ENCODE measurements around the gene NDUFA1.
"Not testable (repeated sequence)": the region's sequence is repeated elsewhere in the genome, so short reads cannot be mapped to it uniquely, and the experiment has no call there.

NDUFA1 gene

GRCh38 chrX:119878740-119879139 is 7.1 kb downstream of the NDUFA1 start:
- H3K27ac ChIP-seq (ENCODE audit: low read depth, low read length): no peak overlapping the region
- no peak overlapping the region for H3K4me3 ChIP-seq (ENCODE audit: low read depth in 1 of 5, low read length in 5 of 5)
- peaks cover 0 to 6% (median 0%) of the 10 kb centered on the region in 5 donors for H3K27me3 ChIP-seq (ENCODE audit: control insufficient read depth in 5 of 5, insufficient read depth in 4 of 5, low read length in 5 of 5)
- H3K9me3 ChIP-seq (ENCODE audit: control insufficient read depth in 5 of 5, low read length in 5 of 5): no peaks in the 10 kb centered on the region
- H3K4me1 ChIP-seq (ENCODE audit: control insufficient read depth in 5 of 5, insufficient read depth in 5 of 5, low read length in 5 of 5): no peaks in the 10 kb centered on the region
- peaks cover 0 to 11% (median 5%) of the 10 kb centered on the region in 5 donors for H3K36me3 ChIP-seq (ENCODE audit: control insufficient read depth in 5 of 5, insufficient read depth in 5 of 5, low read length in 5 of 5)
- no peak overlapping the region for H3K9ac ChIP-seq (ENCODE audit: low read length in 5 of 5)

- H3K4me1 ChIP-seq (ENCODE audit: control insufficient read depth in 5 of 5, insufficient read depth in 5 of 5, low read length in 5 of 5): no peaks in the 10 kb centered on the region
- H3K36me3 ChIP-seq (ENCODE audit: control insufficient read depth in 5 of 5, insufficient read depth in 5 of 5, low read length in 5 of 5): peaks cover 0 to 11% (median 5%) of the 10 kb centered on the region in 5 donors
- no peak overlapping the region for H3K27ac ChIP-seq (ENCODE audit: low read depth, low read length)
Observed at GRCh38 chrX:119880076-119880475, 8.4 kb downstream of the NDUFA1 start.

DNA sequence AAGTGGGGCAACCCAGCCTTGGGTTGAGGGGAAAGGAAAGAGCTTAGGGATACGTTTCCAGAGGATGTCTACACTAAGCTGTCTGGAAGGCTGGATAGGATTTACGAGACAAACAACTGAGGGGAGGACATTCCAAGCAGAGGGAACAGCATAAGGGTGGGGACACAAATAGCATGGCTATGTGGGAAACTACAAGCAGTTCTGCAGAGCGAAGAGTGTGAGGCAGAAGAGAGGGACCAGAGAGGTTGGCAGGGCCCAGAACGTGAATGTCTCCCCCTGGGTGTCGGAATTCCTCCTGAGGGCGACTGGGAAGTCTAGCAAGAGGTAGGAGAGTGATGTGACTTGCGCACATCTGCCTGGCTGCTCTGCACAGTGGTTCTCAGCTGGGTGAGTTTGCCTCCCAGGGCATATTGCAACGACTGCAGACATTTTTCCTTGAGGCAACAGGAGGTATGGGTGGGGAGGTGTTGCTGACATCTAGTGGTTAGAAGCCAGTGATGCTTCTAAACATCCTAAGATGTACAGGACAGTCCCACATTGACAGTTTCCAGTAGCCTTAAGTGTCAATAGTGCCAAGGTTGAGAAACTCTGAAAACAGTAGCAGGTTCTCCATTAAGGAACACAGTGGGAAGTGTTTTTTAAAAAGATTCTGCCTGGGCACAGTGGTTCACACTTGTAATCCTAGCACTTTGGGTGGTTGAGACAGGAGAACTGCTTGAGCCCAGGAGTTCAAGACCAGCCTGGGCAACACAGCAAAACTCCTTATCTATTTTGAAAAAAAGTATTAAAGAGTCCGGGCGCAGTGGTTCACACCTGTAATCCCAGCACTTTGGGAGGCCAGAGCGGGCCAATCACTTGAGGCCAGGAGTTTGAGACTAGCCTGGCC is 9.2 kb downstream of the NDUFA1 start:
- Histone ChIP-seq H3K4me1 (ENCODE audit: control insufficient read depth in 5 of 5, insufficient read depth in 5 of 5, low read length in 5 of 5) (no peaks in the 10 kb centered on the region), H3K27me3 (ENCODE audit: control insufficient read depth in 5 of 5, insufficient read depth in 4 of 5, low read length in 5 of 5) (peaks cover 0 to 6% (median 0%) of the 10 kb centered on the region in 5 donors), H3K9ac (ENCODE audit: low read length in 5 of 5) (no peak overlapping the region), H3K9me3 (ENCODE audit: control insufficient read depth in 5 of 5, low read length in 5 of 5) (no peaks in the 10 kb centered on the region), H3K4me3 (ENCODE audit: low read depth in 1 of 5, low read length in 5 of 5) (no peak overlapping the region), H3K27ac (ENCODE audit: low read depth, low read length) (no peak overlapping the region), H3K36me3 (ENCODE audit: control insufficient read depth in 5 of 5, insufficient read depth in 5 of 5, low read length in 5 of 5) (peaks cover 0 to 9% (median 5%) of the 10 kb centered on the region in 5 donors)

More at GRCh38 chrX:119880076-119880475, 8.4 kb downstream of the NDUFA1 start:
- Histone ChIP-seq H3K27me3 (ENCODE audit: control insufficient read depth in 5 of 5, insufficient read depth in 4 of 5, low read length in 5 of 5) (peaks cover 0 to 6% (median 0%) of the 10 kb centered on the region in 5 donors), H3K4me3 (ENCODE audit: low read depth in 1 of 5, low read length in 5 of 5) (no peak overlapping the region), H3K9ac (ENCODE audit: low read length in 5 of 5) (no peak overlapping the region), H3K9me3 (ENCODE audit: control insufficient read depth in 5 of 5, low read length in 5 of 5) (no peaks in the 10 kb centered on the region)

- Histone ChIP-seq H3K9ac (ENCODE audit: low read length in 5 of 5) (peak overlapping the region in 1 of 5 donors; percentile 6), H3K4me3 (ENCODE audit: low read depth in 1 of 5, low read length in 5 of 5) (peak overlapping the region in 4 of 5 donors; percentile 7 to 38 (median 24)), H3K4me1 (ENCODE audit: control insufficient read depth in 5 of 5, insufficient read depth in 5 of 5, low read length in 5 of 5) (peaks cover 0 to 4% (median 0%) of the 10 kb centered on the region in 5 donors), H3K9me3 (ENCODE audit: control insufficient read depth in 5 of 5, low read length in 5 of 5) (no peaks in the 10 kb centered on the region), H3K27ac (ENCODE audit: low read depth, low read length) (no peak overlapping the region), H3K36me3 (ENCODE audit: control insufficient read depth in 5 of 5, insufficient read depth in 5 of 5, low read length in 5 of 5) (no peaks in the 10 kb centered on the region), H3K27me3 (ENCODE audit: control insufficient read depth in 5 of 5, insufficient read depth in 4 of 5, low read length in 5 of 5) (peaks cover 0 to 13% (median 3%) of the 10 kb centered on the region in 5 donors)
Observed at GRCh38 chrX:119885554-119886428, 14.2 kb downstream of the NDUFA1 start.

DNA sequence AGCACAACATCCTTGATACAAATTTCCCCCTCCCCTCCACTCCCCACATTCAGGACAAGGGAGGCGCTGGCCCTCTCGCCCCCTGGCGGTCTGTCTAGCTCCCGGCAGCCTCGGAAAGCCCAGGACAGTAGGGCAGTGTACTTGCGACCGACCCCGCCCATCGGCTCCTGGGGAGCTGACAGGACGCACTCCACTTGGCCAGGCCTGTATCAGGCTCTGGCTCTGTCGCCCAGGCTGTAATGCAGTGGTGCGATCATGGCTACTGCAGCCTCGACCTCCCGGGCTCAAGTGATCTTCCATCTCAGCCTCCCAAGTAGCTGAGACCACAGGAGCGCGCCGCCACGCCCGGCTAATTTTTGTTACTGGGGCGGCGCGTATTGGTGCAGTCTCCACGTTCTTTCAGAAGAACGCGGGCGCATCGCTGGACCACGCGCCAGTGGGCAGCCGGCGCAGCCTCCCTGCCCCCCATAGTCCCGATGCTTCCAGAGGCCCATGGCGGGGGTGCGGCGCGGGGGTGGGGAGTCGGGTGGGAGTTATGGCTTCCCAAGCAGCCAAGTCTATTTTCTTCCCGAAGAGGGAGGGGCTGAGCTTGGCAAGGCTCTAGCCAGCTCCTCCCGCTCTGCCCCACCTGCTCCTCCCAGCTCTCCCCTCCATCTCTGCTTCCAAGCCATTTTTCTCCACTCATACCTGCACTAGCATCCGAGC is 16.2 kb downstream of the NDUFA1 start:
- Histone ChIP-seq H3K4me1 (ENCODE audit: control insufficient read depth in 5 of 5, insufficient read depth in 5 of 5, low read length in 5 of 5) (peaks cover 0 to 4% (median 0%) of the 10 kb centered on the region in 5 donors), H3K9ac (ENCODE audit: low read length in 5 of 5) (peak overlapping the region in 1 of 5 donors; percentile 11), H3K27me3 (ENCODE audit: control insufficient read depth in 5 of 5, insufficient read depth in 4 of 5, low read length in 5 of 5) (peaks cover 0 to 8% (median 3%) of the 10 kb centered on the region in 5 donors), H3K27ac (ENCODE audit: low read depth, low read length) (no peak overlapping the region), H3K4me3 (ENCODE audit: low read depth in 1 of 5, low read length in 5 of 5) (peak overlapping the region in 3 of 5 donors; percentile 24 to 57 (median 34)), H3K36me3 (ENCODE audit: control insufficient read depth in 5 of 5, insufficient read depth in 5 of 5, low read length in 5 of 5) (no peaks in the 10 kb centered on the region), H3K9me3 (ENCODE audit: control insufficient read depth in 5 of 5, low read length in 5 of 5) (no peaks in the 10 kb centered on the region)

DNA sequence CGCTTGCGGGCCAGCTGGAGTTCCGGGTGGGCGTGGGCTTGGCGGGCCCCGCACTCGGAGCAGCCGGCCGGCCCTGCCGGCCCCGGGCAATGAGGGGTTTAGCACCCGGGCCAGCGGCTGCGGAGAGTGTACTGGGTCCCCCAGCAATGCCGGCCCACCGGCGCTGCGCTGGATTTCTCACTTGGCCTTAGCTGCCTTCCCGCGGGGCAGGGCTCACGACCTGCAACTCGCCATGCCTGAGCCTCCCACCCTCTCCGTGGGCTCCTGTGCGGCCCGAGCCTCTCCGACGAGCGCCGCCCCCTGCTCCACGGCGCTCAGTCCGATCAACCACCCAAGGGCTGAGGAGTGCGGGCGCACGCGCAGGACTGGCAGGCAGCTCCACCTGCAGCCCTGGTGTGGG is 19.0 kb downstream of the NDUFA1 start:
- H3K4me1 ChIP-seq (ENCODE audit: control insufficient read depth in 5 of 5, insufficient read depth in 5 of 5, low read length in 5 of 5); H3K9me3 ChIP-seq (ENCODE audit: control insufficient read depth in 5 of 5, low read length in 5 of 5); H3K27me3 ChIP-seq (ENCODE audit: control insufficient read depth in 5 of 5, insufficient read depth in 4 of 5, low read length in 5 of 5); H3K4me3 ChIP-seq (ENCODE audit: low read depth in 1 of 5, low read length in 5 of 5); H3K36me3 ChIP-seq (ENCODE audit: control insufficient read depth in 5 of 5, insufficient read depth in 5 of 5, low read length in 5 of 5); H3K27ac ChIP-seq (ENCODE audit: low read depth, low read length); H3K9ac ChIP-seq (ENCODE audit: low read length in 5 of 5): not testable (repeated sequence)

GRCh38 chrX:119891961-119892692 is 20.5 kb downstream of the NDUFA1 start:
- not testable (repeated sequence) for H3K27ac ChIP-seq (ENCODE audit: low read depth, low read length); H3K36me3 ChIP-seq (ENCODE audit: control insufficient read depth in 5 of 5, insufficient read depth in 5 of 5, low read length in 5 of 5); H3K9me3 ChIP-seq (ENCODE audit: control insufficient read depth in 5 of 5, low read length in 5 of 5); H3K4me1 ChIP-seq (ENCODE audit: control insufficient read depth in 5 of 5, insufficient read depth in 5 of 5, low read length in 5 of 5); H3K4me3 ChIP-seq (ENCODE audit: low read depth in 1 of 5, low read length in 5 of 5); H3K9ac ChIP-seq (ENCODE audit: low read length in 5 of 5)
- peaks cover 0 to 13% (median 3%) of the 10 kb centered on the region in 5 donors for H3K27me3 ChIP-seq (ENCODE audit: control insufficient read depth in 5 of 5, insufficient read depth in 4 of 5, low read length in 5 of 5)

- Histone ChIP-seq H3K4me1 (ENCODE audit: control insufficient read depth in 5 of 5, insufficient read depth in 5 of 5, low read length in 5 of 5) (peaks cover 0 to 3% (median 0%) of the 10 kb centered on the region in 5 donors), H3K36me3 (ENCODE audit: control insufficient read depth in 5 of 5, insufficient read depth in 5 of 5, low read length in 5 of 5) (no peaks in the 10 kb centered on the region), H3K9ac (ENCODE audit: low read length in 5 of 5) (no peak within 1 kb of the TSS), H3K27me3 (ENCODE audit: control insufficient read depth in 5 of 5, insufficient read depth in 4 of 5, low read length in 5 of 5) (peaks cover 0 to 8% (median 3%) of the 10 kb centered on the region in 5 donors), H3K4me3 (ENCODE audit: low read depth in 1 of 5, low read length in 5 of 5) (no peak within 1 kb of the TSS), H3K9me3 (ENCODE audit: control insufficient read depth in 5 of 5, low read length in 5 of 5) (no peaks in the 10 kb centered on the region), H3K27ac (ENCODE audit: low read depth, low read length) (no peak within 1 kb of the TSS)
Observed at GRCh38 chrX:119895843-119896326, 24.3 kb downstream of the NDUFA1 start, which contains the start of gene AKAP14. Gene AKAP14, plus strand, starts transcription at chrX:119895893. Its CDS starts 7,331 bp downstream, at chrX:119903224.

DNA sequence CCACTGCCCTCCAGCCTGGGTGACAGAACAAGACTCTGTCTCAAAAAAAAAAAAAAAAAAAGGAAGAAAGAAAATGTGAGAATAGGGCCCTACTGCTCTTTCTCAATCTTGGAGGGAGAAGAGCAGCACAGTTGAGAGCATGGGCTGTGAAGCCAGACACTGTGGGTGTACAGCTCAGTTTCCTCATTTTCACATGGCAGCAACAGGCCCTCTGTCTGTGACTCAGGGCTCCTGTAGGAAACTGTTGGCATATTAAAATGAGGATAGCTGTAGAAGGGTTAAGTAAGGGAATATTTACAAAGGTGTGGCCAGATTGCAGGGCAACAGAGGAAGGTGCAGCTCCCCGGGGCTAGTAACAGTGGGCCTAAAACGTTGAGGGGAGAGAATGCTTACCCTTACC is 27.5 kb downstream of the NDUFA1 start:
- Histone ChIP-seq H3K27me3 (ENCODE audit: control insufficient read depth in 5 of 5, insufficient read depth in 4 of 5, low read length in 5 of 5) (peaks cover 0 to 8% (median 3%) of the 10 kb centered on the region in 5 donors), H3K36me3 (ENCODE audit: control insufficient read depth in 5 of 5, insufficient read depth in 5 of 5, low read length in 5 of 5) (no peaks in the 10 kb centered on the region), H3K4me3 (ENCODE audit: low read depth in 1 of 5, low read length in 5 of 5) (no peak overlapping the region), H3K4me1 (ENCODE audit: control insufficient read depth in 5 of 5, insufficient read depth in 5 of 5, low read length in 5 of 5) (peaks cover 0 to 3% (median 0%) of the 10 kb centered on the region in 5 donors), H3K9me3 (ENCODE audit: control insufficient read depth in 5 of 5, low read length in 5 of 5) (no peaks in the 10 kb centered on the region), H3K27ac (ENCODE audit: low read depth, low read length) (no peak overlapping the region), H3K9ac (ENCODE audit: low read length in 5 of 5) (no peak overlapping the region)

Data from subcutaneous abdominal adipose tissue (tissue), 5 donors.